HCT116 (cell line): ENCODE measurements around the gene ABCA1.

Source experiments
- ELF1 ChIP-seq: IDR thresholded peaks from 2 replicates; pipeline ENCODE4 v1.6.1; 2012; ENCODE audit warnings: low read depth, borderline replicate concordance
- EZH2phosphoT487 ChIP-seq: fragments of 200-600 bp; IDR thresholded peaks from 2 replicates; pipeline ENCODE4 v1.6.1; 2018; ENCODE audit warnings: antibody characterized with exemption, borderline replicate concordance
- POLR2A ChIP-seq: IDR thresholded peaks from 2 replicates; pipeline ENCODE4 v1.7.0; 2011; ENCODE audit warnings: borderline replicate concordance; ENCODE audit not compliant: insufficient read depth, insufficient read length; ENCODE audit errors: extremely low read depth
- REST ChIP-seq: IDR thresholded peaks from 2 replicates; pipeline ENCODE4 v1.6.1; 2012; ENCODE audit warnings: low read depth
- YY1 ChIP-seq: IDR thresholded peaks from 2 replicates; pipeline ENCODE4 v1.6.1; 2011; ENCODE audit warnings: low read length, low read depth, moderate library complexity, mild to moderate bottlenecking; ENCODE audit not compliant: insufficient replicate concordance; ENCODE audit errors: extremely low read depth
- TF ChIP-seq, protein P1 (sequence below), 3 experiments: fragments of 200-600 bp in 1 of 3; sonication (generic) in 1 of 3; IDR thresholded peaks in 2 of 3; conservative IDR thresholded peaks in 1 of 3; 2 replicates each; pipeline ENCODE4 v1.5.1; 2012 to 2017; ENCODE audit warnings: low read depth in 2 of 3, low read length in 2 of 3, antibody characterized with exemption in 1 of 3, borderline replicate concordance in 1 of 3, control low read depth in 1 of 3, mild to moderate bottlenecking in 1 of 3, mixed read lengths in 1 of 3, mixed run types in 1 of 3, moderate library complexity in 1 of 3; ENCODE audit not compliant: insufficient read depth in 1 of 3

DNA sequence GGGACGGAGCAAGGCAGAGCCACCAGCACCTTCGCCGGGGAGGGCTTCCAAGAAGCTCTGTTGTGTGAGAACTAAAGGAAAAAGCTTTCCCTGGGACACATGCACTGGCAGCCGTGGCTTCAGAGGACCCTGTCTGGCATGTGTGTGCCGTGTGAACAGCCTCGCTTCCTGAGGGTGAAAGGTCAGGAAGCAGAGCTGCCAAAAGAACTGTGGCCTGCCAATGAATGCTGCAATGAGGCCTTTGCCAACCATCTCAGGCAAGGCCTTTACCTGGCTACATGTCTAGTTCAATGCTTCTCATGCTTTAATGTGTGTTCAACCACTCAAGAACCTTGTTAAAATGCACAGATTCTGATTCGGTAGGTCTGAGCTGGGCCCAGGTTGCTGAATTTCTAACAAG lies 110.5 kb downstream of the ABCA1 start:
- TF ChIP-seq POLR2A (no peak), REST (no peak), ELF1 (no peak), YY1 (no peak), EZH2phosphoT487 (no peak)
- TF ChIP-seq, protein P1, sequence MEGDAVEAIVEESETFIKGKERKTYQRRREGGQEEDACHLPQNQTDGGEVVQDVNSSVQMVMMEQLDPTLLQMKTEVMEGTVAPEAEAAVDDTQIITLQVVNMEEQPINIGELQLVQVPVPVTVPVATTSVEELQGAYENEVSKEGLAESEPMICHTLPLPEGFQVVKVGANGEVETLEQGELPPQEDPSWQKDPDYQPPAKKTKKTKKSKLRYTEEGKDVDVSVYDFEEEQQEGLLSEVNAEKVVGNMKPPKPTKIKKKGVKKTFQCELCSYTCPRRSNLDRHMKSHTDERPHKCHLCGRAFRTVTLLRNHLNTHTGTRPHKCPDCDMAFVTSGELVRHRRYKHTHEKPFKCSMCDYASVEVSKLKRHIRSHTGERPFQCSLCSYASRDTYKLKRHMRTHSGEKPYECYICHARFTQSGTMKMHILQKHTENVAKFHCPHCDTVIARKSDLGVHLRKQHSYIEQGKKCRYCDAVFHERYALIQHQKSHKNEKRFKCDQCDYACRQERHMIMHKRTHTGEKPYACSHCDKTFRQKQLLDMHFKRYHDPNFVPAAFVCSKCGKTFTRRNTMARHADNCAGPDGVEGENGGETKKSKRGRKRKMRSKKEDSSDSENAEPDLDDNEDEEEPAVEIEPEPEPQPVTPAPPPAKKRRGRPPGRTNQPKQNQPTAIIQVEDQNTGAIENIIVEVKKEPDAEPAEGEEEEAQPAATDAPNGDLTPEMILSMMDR (IDR thresholded peaks at IDR 0.05 in 2 of 3, conservative IDR thresholded peaks at IDR 0.05 in 1 of 3; ENCODE audit: borderline replicate concordance in 1 of 3, insufficient read depth in 1 of 3, low read depth in 2 of 3, low read length in 2 of 3) = no peak
